Spleen (tissue), 11 donors: Measurements from ENCODE around the gene FAM20C. TPM values are rescaled to one million over a fixed set of nuclear protein-coding genes. Genes with fewer than 3 reads are reported as not detected.

Source experiments
- DNase-seq: peaks from one replicate; pipeline ENCODE4 v3.0.0-alpha.2; 2020
- H3K27ac ChIP-seq, 8 donors: fragments of 200-600 bp; sonication (generic) in 7 of 8; 1 replicate in 4 of 8; 2 replicates in 4 of 8; pipeline versions ENCODE4 v1.5.0 to v1.8.0; 2016 to 2021; ENCODE audit warnings: inconsistent platforms in 4 of 8, mild to moderate bottlenecking in 4 of 8, moderate library complexity in 1 of 8
- H3K27me3 ChIP-seq, 7 donors: fragments of 200-600 bp; sonication (generic) in 6 of 7; replicated peaks in 1 of 7; 1 replicate in 4 of 7; 2 replicates in 3 of 7; pipeline versions ENCODE4 v1.5.0 to v1.8.0; 2016 to 2021; ENCODE audit warnings: inconsistent platforms in 3 of 7, mild to moderate bottlenecking in 1 of 7
- H3K36me3 ChIP-seq, 6 donors: fragments of 200-600 bp; sonication (generic) in 5 of 6; 1 replicate in 4 of 6; 2 replicates in 2 of 6; pipeline versions ENCODE4 v1.5.0 to v1.8.0; 2016 to 2021; ENCODE audit warnings: inconsistent platforms in 2 of 6
- H3K4me1 ChIP-seq, 6 donors: fragments of 200-600 bp; sonication (generic) in 5 of 6; 1 replicate in 3 of 6; 2 replicates in 3 of 6; pipeline versions ENCODE4 v1.5.0 to v1.8.0; 2016 to 2021; ENCODE audit warnings: inconsistent platforms in 3 of 6
- H3K4me3 ChIP-seq, 8 donors: fragments of 200-600 bp; sonication (generic) in 7 of 8; 1 replicate in 4 of 8; 2 replicates in 4 of 8; pipeline versions ENCODE4 v1.5.0 to v1.8.0; 2016 to 2021; ENCODE audit warnings: inconsistent platforms in 4 of 8, mild to moderate bottlenecking in 4 of 8, moderate library complexity in 2 of 8
- H3K9me3 ChIP-seq, 8 donors: fragments of 200-600 bp; sonication (generic) in 7 of 8; 1 replicate in 4 of 8; 2 replicates in 4 of 8; pipeline versions ENCODE4 v1.5.0 to v1.8.0; 2016 to 2021; ENCODE audit warnings: inconsistent platforms in 4 of 8
- CTCF ChIP-seq, 11 experiments: fragments of 200-600 bp in 7 of 11; fragments of 450-650 bp in 4 of 11; sonication (generic) in 4 of 11; IDR thresholded peaks in 8 of 11; conservative IDR thresholded peaks in 3 of 11; 1 replicate in 7 of 11; 2 replicates in 4 of 11; pipeline versions ENCODE4 v1.4.0 to v1.8.0; 2016 to 2021; ENCODE audit warnings: antibody characterized with exemption in 11 of 11, inconsistent platforms in 4 of 11, mild to moderate bottlenecking in 1 of 11
- POLR2A ChIP-seq, 3 donors: fragments of 450-650 bp; IDR thresholded peaks; one replicate each; pipeline ENCODE4 v1.5.1; 2017; ENCODE audit warnings: antibody characterized with exemption in 3 of 3, mild to moderate bottlenecking in 1 of 3
- POLR2AphosphoS5 ChIP-seq, 3 donors: sonication (generic); formaldehyde crosslinking; IDR thresholded peaks; one replicate each; pipeline ENCODE4 v1.5.1; 2017; ENCODE audit warnings: antibody characterized with exemption in 3 of 3
- WGBS, 5 donors: extraction: QIAGEN DNeasy Blood & Tissue Kit in 3 of 5; methylation state at CpG; one replicate each; pipeline versions ENCODE4 v1.1.5 to v1.1.7; 2013 to 2018; 5-methylcytosine and 5-hydroxymethylcytosine counted together
- intact Hi-C: fragments of 100-400 bp; cut with DNase I; formaldehyde crosslinking; loops from one replicate; pipeline ENCODE4 v1.15.0; 2023; ENCODE audit warnings: low total_unique reads
- polyA plus RNA-seq, 3 donors: library from polyadenylated mRNA; stranded (reverse); fragments of 200-250 nt; gene quantifications; one replicate each; pipeline ENCODE4 v1.2.1, GENCODE V29; 2013
- total RNA-seq, 7 donors: library from RNA; depleted of rRNA in 3 of 7; stranded (reverse); fragments of >200 nt in 3 of 7; fragmentation: NEBNext Ultra II Directional in 4 of 7; extraction: Animal tissue kit (Norgen Biotek cat#: 25700) in 4 of 7; gene quantifications; one replicate each; pipeline versions ENCODE4 v1.1.0 to v1.2.1, GENCODE V29; 2016 to 2021
- donor health status: healthy with polysubstance abuse.
- donor health status: DM: no; HTN: no; CAD: no; lungs with moderate emphysema.
- donor health status: DM: no; HTN: no; CAD: no.
- donor health status: Bipolar disorder and iron deficiency.
- donor health status: healthy.
- donor health status: DM: no; HTN: no; CAD: no.
- donor health status: DM: yes; HTN: yes; CAD: no.

FAM20C gene
- total and polyA plus RNA-seq, 10 donors, result 6.9 to 27.3 (median 14.6) TPM

- H3K27ac ChIP-seq, result no peak overlapping the region
- 80 to 94% (median 92%) methylated on average over 9 to 18 of the region's 18 CpGs for WGBS, 5 donors
- H3K27me3 ChIP-seq, result peaks cover 0 to 26% (median 0%) of the 10 kb centered on the region in 7 donors
- no peak overlapping the region for H3K4me3 ChIP-seq
- H3K9me3 ChIP-seq, result peaks cover 0 to 5% (median 0%) of the 10 kb centered on the region in 8 donors
- no peaks in the 10 kb centered on the region for H3K36me3 ChIP-seq
- H3K4me1 ChIP-seq, result no peaks in the 10 kb centered on the region
- peak; percentile 41 for DNase-seq
- intact Hi-C loops, result no loop called here
- TF ChIP-seq POLR2A (IDR thresholded peaks at IDR 0.05), result no peak
- TF ChIP-seq POLR2AphosphoS5 (IDR thresholded peaks at IDR 0.05), result no peak
- no peak for TF ChIP-seq CTCF (IDR thresholded peaks at IDR 0.05 in 8 of 11, conservative IDR thresholded peaks at IDR 0.05 in 3 of 11)
These were observed 110.0 kb downstream of the FAM20C start for GRCh38 chr7:302054-302992.

GRCh38 chr7:303425-303824 lies 111.1 kb downstream of the FAM20C start:
- no peak overlapping the region for H3K27ac ChIP-seq
- H3K27me3 ChIP-seq, result peaks cover 0 to 17% (median 0%) of the 10 kb centered on the region in 7 donors
- H3K9me3 ChIP-seq, result peaks cover 0 to 16% (median 7%) of the 10 kb centered on the region in 8 donors
- WGBS, 5 donors, result 85 to 92% (median 88%) methylated on average over 9 to 11 of the region's 11 CpGs
- TF ChIP-seq POLR2A (IDR thresholded peaks at IDR 0.05), result no peak
- no peak for TF ChIP-seq CTCF (IDR thresholded peaks at IDR 0.05 in 8 of 11, conservative IDR thresholded peaks at IDR 0.05 in 3 of 11)
- TF ChIP-seq POLR2AphosphoS5 (IDR thresholded peaks at IDR 0.05), result no peak
- intact Hi-C loops, result no loop called here
- H3K36me3 ChIP-seq, result no peaks in the 10 kb centered on the region
- no peaks in the 10 kb centered on the region for H3K4me1 ChIP-seq
- peak; percentile 30 for DNase-seq
- no peak overlapping the region for H3K4me3 ChIP-seq

GRCh38 chr7:303884-304573 lies 111.7 kb downstream of the FAM20C start:
- intact Hi-C loops, result no loop called here
- TF ChIP-seq POLR2AphosphoS5 (IDR thresholded peaks at IDR 0.05), result no peak
- TF ChIP-seq POLR2A (IDR thresholded peaks at IDR 0.05), result no peak
- no peak for TF ChIP-seq CTCF (IDR thresholded peaks at IDR 0.05 in 8 of 11, conservative IDR thresholded peaks at IDR 0.05 in 3 of 11)
- Histone ChIP-seq H3K9me3 (peaks cover 0 to 16% (median 8%) of the 10 kb centered on the region in 8 donors), H3K4me1 (no peaks in the 10 kb centered on the region), H3K4me3 (no peak overlapping the region), H3K36me3 (no peaks in the 10 kb centered on the region), H3K27me3 (peaks cover 0 to 17% (median 0%) of the 10 kb centered on the region in 7 donors), H3K27ac (no peak overlapping the region)
- WGBS, 5 donors, result 88 to 92% (median 88%) methylated on average over 18 to 24 of the region's 24 CpGs
- DNase-seq, result peak; percentile 56
